H9 (cell line): ENCODE data around the gene DNASE1L3. TPM values are rescaled to one million over a fixed set of nuclear protein-coding genes. Genes with fewer than 3 reads are reported as not detected.

ENCODE experiments used
- DNase-seq: peaks from one replicate; pipeline ENCODE4 v3.0.0-alpha.2; 2017
- H2AFZ ChIP-seq: one replicate; pipeline ENCODE4 v1.6.1; 2013; ENCODE audit warnings: mild to moderate bottlenecking, low read length, control low read depth, moderate library complexity
- H2AK5ac ChIP-seq: 2 replicates; pipeline ENCODE4 v1.6.1; 2013; ENCODE audit warnings: low read length, control low read depth, mixed read lengths; ENCODE audit not compliant: insufficient read length
- H2BK120ac ChIP-seq: one replicate; pipeline ENCODE4 v1.6.1; 2013; ENCODE audit warnings: low read depth, mild to moderate bottlenecking, low read length, control low read depth, inconsistent platforms; ENCODE audit not compliant: poor library complexity, severe bottlenecking
- H2BK12ac ChIP-seq: 2 replicates; pipeline ENCODE4 v1.6.1; 2013; ENCODE audit warnings: low read length, control low read depth, mixed read lengths, low read depth; ENCODE audit not compliant: insufficient read length
- H2BK15ac ChIP-seq: 2 replicates; pipeline ENCODE4 v1.6.1; 2013; ENCODE audit warnings: low read depth, low read length, control low read depth
- H2BK20ac ChIP-seq: one replicate; pipeline ENCODE4 v1.6.1; 2013; ENCODE audit warnings: low read depth, mild to moderate bottlenecking, low read length, control low read depth, inconsistent platforms; ENCODE audit not compliant: poor library complexity, severe bottlenecking
- H2BK5ac ChIP-seq: 2 replicates; pipeline ENCODE4 v1.6.1; 2013; ENCODE audit warnings: low read length, control low read depth, mixed read lengths; ENCODE audit not compliant: insufficient read length
- H3K14ac ChIP-seq: 2 replicates; pipeline ENCODE4 v1.6.1; 2013; ENCODE audit warnings: low read length, control low read depth; ENCODE audit not compliant: insufficient read depth
- H3K18ac ChIP-seq: 2 replicates; pipeline ENCODE4 v1.6.1; 2013; ENCODE audit warnings: low read depth, mild to moderate bottlenecking, mixed read lengths, low read length, control low read depth; ENCODE audit not compliant: insufficient read length
- H3K23ac ChIP-seq: 2 replicates; pipeline ENCODE4 v1.6.1; 2013; ENCODE audit warnings: low read length, control low read depth, mixed read lengths, low read depth; ENCODE audit not compliant: insufficient read length
- H3K23me2 ChIP-seq: 2 replicates; pipeline ENCODE4 v1.6.1; 2013; ENCODE audit warnings: low read depth, mild to moderate bottlenecking, mixed read lengths, low read length, control low read depth; ENCODE audit not compliant: insufficient read length, poor library complexity, severe bottlenecking
- H3K27ac ChIP-seq: 2 replicates; pipeline ENCODE4 v1.5.1; 2013; ENCODE audit warnings: low read length, control low read depth, mixed read lengths, low read depth; ENCODE audit not compliant: insufficient read length
- H3K27me3 ChIP-seq: 2 replicates; pipeline ENCODE4 v1.6.1; 2013; ENCODE audit warnings: low read length, control low read depth, inconsistent platforms; ENCODE audit not compliant: insufficient read depth
- H3K4ac ChIP-seq: 2 replicates; pipeline ENCODE4 v1.6.1; 2013; ENCODE audit warnings: low read depth, mild to moderate bottlenecking, control low read depth, inconsistent platforms, low read length, moderate library complexity
- H3K4me1 ChIP-seq: 2 replicates; pipeline ENCODE4 v1.6.1; 2013; ENCODE audit warnings: low read length, control low read depth, inconsistent platforms; ENCODE audit not compliant: insufficient read depth
- H3K4me2 ChIP-seq: 2 replicates; pipeline ENCODE4 v1.6.1; 2013; ENCODE audit warnings: low read length, control low read depth, mixed read lengths; ENCODE audit not compliant: insufficient read length, insufficient read depth
- H3K56ac ChIP-seq: 2 replicates; pipeline ENCODE4 v1.6.1; 2013; ENCODE audit warnings: low read depth, mild to moderate bottlenecking, mixed read lengths, low read length, control low read depth; ENCODE audit not compliant: insufficient read length
- H3K79me1 ChIP-seq: 2 replicates; pipeline ENCODE4 v1.6.1; 2013; ENCODE audit warnings: low read depth, mild to moderate bottlenecking, moderate library complexity, low read length, control low read depth, inconsistent platforms; ENCODE audit not compliant: insufficient read depth, poor library complexity, severe bottlenecking
- H3K79me2 ChIP-seq: 2 replicates; pipeline ENCODE4 v1.6.1; 2013; ENCODE audit warnings: low read length, control low read depth, inconsistent platforms; ENCODE audit not compliant: insufficient read depth
- H3K9ac ChIP-seq: 2 replicates; pipeline ENCODE4 v1.6.1; 2013; ENCODE audit warnings: low read length, control low read depth, mixed read lengths; ENCODE audit not compliant: insufficient read length; ENCODE audit errors: extremely low read depth
- H3K9me3 ChIP-seq: one replicate; pipeline ENCODE4 v1.6.1; 2013; ENCODE audit warnings: low read depth, low read length, inconsistent platforms; ENCODE audit not compliant: control insufficient read depth
- H3T11ph ChIP-seq: one replicate; pipeline ENCODE4 v1.6.1; 2013; ENCODE audit warnings: mild to moderate bottlenecking, low read length, control low read depth, inconsistent platforms
- H4K20me1 ChIP-seq: one replicate; pipeline ENCODE4 v1.6.1; 2013; ENCODE audit not compliant: control insufficient read depth, insufficient read length, insufficient read depth
- H4K5ac ChIP-seq: 2 replicates; pipeline ENCODE4 v1.6.1; 2013; ENCODE audit warnings: low read depth, mild to moderate bottlenecking, mixed read lengths, low read length, control low read depth; ENCODE audit not compliant: insufficient read length
- H4K8ac ChIP-seq: replicated peaks from 2 replicates; pipeline ENCODE4 v1.6.1; 2013; ENCODE audit warnings: low read length, control low read depth, mixed read lengths, low read depth; ENCODE audit not compliant: insufficient read length
- H4K91ac ChIP-seq: 2 replicates; pipeline ENCODE4 v1.6.1; 2013; ENCODE audit warnings: low read depth, mild to moderate bottlenecking, moderate library complexity, mixed read lengths, low read length, control low read depth; ENCODE audit not compliant: insufficient read length
- H3K27ac Mint-ChIP-seq, 3 experiments: 2 replicates in 2 of 3; 3 replicates in 1 of 3; pipeline ENCODE4 v1.8.0; 2020 to 2021; ENCODE audit warnings: mixed read lengths in 3 of 3, mild to moderate bottlenecking in 1 of 3, moderate library complexity in 1 of 3
- H3K27me3 Mint-ChIP-seq: 2 replicates; pipeline ENCODE4 v1.8.0; 2021; ENCODE audit warnings: low read depth, mild to moderate bottlenecking, moderate library complexity, mixed read lengths
- H3K36me3 Mint-ChIP-seq, 3 experiments: 2 replicates in 2 of 3; 3 replicates in 1 of 3; pipeline ENCODE4 v1.8.0; 2020 to 2021; ENCODE audit warnings: low read depth in 3 of 3, mixed read lengths in 3 of 3; ENCODE audit not compliant: insufficient read depth in 1 of 3
- H3K4me1 Mint-ChIP-seq, 2 experiments: 2 replicates each; pipeline ENCODE4 v1.8.0; 2020; ENCODE audit warnings: mixed read lengths in 2 of 2
- H3K4me3 Mint-ChIP-seq, 2 experiments: 2 replicates in 1 of 2; 3 replicates in 1 of 2; pipeline ENCODE4 v1.8.0; 2020 to 2021; ENCODE audit warnings: mild to moderate bottlenecking in 2 of 2, mixed read lengths in 2 of 2, moderate library complexity in 1 of 2
- H3K9me3 Mint-ChIP-seq, 2 experiments: 2 replicates in 1 of 2; 3 replicates in 1 of 2; pipeline ENCODE4 v1.8.0; 2020; ENCODE audit warnings: mild to moderate bottlenecking in 2 of 2, mixed read lengths in 2 of 2, moderate library complexity in 1 of 2
- WGBS: extraction: QIAGEN DNeasy Blood & Tissue Kit; methylation state at CpG from one replicate; pipeline ENCODE4 v1.1.7; 2013; ENCODE audit warnings: missing lambda C conversion rate, low lambda C conversion rate, mixed read lengths; ENCODE audit not compliant: insufficient read length; ENCODE audit errors: extremely low coverage; 5-methylcytosine and 5-hydroxymethylcytosine counted together
- total RNA-seq: library from RNA; stranded (reverse); gene quantifications from 2 replicates; pipeline ENCODE4 v1.2.1, GENCODE V29; 2021
- TF ChIP-seq, protein P1 (sequence below): fragments of 200-600 bp; sonication (generic); conservative IDR thresholded peaks from 3 replicates; pipeline ENCODE4 v1.8.0; 2021; ENCODE audit warnings: antibody characterized with exemption, mild to moderate bottlenecking

The DNASE1L3 gene
- total RNA-seq, 1 experiment from 2014 or later: not detected

GRCh38 chr3:58183221-58183620 is 27.6 kb downstream of the DNASE1L3 start:
- Histone ChIP-seq H3K56ac (no peak overlapping the region), H3K79me1 (no peaks in the 10 kb centered on the region), H2AK5ac (no peak overlapping the region), H2BK5ac (no peak overlapping the region), H3K27me3 (no peaks in the 10 kb centered on the region), H3K14ac (no peak overlapping the region), H3K4ac (no peak overlapping the region), H3K23me2 (no peaks in the 10 kb centered on the region), H2AFZ (no peak overlapping the region), H2BK20ac (no peak overlapping the region), H4K91ac (no peak overlapping the region), H3K4me1 (no peaks in the 10 kb centered on the region), H3K27ac (no peak overlapping the region), H3K23ac (no peak overlapping the region), H4K8ac (no peak overlapping the region), H2BK12ac (no peak overlapping the region), H3K79me2 (no peaks in the 10 kb centered on the region), H2BK120ac (no peak overlapping the region), H4K20me1 (peaks cover 5% of the 10 kb centered on the region), H3K9ac (no peak overlapping the region), H3K4me2 (no peak overlapping the region), H3K9me3 (no peaks in the 10 kb centered on the region), H4K5ac (no peak overlapping the region), H3K18ac (no peak overlapping the region), H2BK15ac (no peak overlapping the region), H3T11ph (no peak overlapping the region)
- TF ChIP-seq, protein P1, sequence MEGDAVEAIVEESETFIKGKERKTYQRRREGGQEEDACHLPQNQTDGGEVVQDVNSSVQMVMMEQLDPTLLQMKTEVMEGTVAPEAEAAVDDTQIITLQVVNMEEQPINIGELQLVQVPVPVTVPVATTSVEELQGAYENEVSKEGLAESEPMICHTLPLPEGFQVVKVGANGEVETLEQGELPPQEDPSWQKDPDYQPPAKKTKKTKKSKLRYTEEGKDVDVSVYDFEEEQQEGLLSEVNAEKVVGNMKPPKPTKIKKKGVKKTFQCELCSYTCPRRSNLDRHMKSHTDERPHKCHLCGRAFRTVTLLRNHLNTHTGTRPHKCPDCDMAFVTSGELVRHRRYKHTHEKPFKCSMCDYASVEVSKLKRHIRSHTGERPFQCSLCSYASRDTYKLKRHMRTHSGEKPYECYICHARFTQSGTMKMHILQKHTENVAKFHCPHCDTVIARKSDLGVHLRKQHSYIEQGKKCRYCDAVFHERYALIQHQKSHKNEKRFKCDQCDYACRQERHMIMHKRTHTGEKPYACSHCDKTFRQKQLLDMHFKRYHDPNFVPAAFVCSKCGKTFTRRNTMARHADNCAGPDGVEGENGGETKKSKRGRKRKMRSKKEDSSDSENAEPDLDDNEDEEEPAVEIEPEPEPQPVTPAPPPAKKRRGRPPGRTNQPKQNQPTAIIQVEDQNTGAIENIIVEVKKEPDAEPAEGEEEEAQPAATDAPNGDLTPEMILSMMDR: no peak
- Mint-ChIP-seq H3K27me3 (peaks cover 18% of the 10 kb centered on the region), H3K4me3 (no peak overlapping the region), H3K27ac (no peak overlapping the region), H3K9me3 (no peaks in the 10 kb centered on the region), H3K4me1 (peaks cover under 1 to 3% of the 10 kb centered on the region in 2 experiments; a peak in 2 of 4 replicates), H3K36me3 (no peaks in the 10 kb centered on the region)
- DNase-seq: no peak
- WGBS: no CpG with 5 or more reads among the region's 1 CpG
